ENCODE measurements around the gene RAB30.
"Not testable (repeated sequence)": the region's sequence is repeated elsewhere in the genome, so short reads cannot be mapped to it uniquely, and the experiment has no call there.

The RAB30 gene

DNA sequence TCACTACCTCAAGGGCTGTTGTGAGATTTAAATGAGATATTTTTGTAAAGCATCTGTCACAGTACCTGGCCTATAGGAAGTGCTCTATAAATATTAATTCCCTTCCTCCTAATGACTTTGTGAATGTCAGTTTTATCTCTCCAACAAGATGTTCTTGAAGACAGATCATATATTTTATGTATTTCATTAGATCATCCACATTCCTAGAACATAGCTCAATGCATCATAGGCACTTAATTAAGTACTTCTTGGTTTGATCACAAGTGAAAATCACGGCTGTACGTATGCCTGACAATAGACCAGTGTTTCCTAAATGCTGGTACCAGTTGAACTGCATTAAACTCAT, 49.9 kb downstream of the RAB30 start:
- DNase-seq (ENCODE audit: low spot score in 2 of 2) = no peak
- no peaks in the 10 kb centered on the region for H3K27me3 Mint-ChIP-seq
- peak overlapping the region; percentile 38 for H3K27ac Mint-ChIP-seq
- no peak overlapping the region for H3K4me3 Mint-ChIP-seq
- no peak for ATAC-seq (ENCODE audit: low read depth)
- peaks cover 43% of the 10 kb centered on the region for H3K4me1 Mint-ChIP-seq
- no peaks in the 10 kb centered on the region for H3K9me3 Mint-ChIP-seq
- H3K36me3 Mint-ChIP-seq = peaks cover 14% of the 10 kb centered on the region

DNA sequence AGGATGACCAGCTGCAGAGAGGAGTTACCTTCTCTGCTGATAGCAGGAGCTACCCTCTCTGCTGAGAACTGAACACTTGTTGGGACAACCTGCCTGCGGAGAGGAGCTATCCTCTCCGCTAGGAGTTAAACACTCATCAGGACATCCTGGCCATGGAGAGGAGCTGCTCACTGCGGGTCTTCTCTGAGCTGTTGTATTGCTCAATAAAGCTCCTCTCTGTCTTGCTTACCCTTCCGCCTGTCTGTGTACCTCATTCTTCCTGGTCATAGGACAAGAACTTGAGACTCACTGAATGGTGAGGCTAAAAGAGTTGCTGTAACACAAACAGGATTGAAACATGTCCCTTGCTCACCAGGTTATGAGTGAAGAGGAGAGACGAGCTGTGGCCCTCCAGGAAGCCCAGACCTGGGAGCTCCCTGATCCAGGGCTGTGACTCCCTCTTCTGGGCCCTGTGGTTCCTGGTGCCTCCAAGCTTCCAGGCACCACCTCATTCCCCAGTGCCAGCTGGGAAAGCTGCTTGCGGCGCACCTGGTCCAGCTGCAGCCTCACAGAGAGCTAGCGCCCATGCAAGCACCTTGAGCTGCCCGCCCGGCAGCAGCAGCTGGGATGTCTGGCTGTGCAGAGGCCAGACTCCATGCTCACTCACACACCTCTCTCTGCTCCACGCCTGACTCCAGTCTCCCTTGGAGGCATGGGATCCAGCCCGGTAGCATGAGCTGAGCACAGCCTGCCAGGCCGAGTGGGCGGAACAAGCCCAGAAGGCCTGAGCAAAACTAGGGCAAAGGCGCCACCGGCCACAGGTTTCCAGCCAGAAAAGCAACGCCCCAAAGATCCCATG, 50.5 kb downstream of the RAB30 start:
- Mint-ChIP-seq H3K4me3 (no peak overlapping the region), H3K27ac (peak overlapping the region; percentile 38), H3K4me1 (peaks cover 41% of the 10 kb centered on the region)

DNA sequence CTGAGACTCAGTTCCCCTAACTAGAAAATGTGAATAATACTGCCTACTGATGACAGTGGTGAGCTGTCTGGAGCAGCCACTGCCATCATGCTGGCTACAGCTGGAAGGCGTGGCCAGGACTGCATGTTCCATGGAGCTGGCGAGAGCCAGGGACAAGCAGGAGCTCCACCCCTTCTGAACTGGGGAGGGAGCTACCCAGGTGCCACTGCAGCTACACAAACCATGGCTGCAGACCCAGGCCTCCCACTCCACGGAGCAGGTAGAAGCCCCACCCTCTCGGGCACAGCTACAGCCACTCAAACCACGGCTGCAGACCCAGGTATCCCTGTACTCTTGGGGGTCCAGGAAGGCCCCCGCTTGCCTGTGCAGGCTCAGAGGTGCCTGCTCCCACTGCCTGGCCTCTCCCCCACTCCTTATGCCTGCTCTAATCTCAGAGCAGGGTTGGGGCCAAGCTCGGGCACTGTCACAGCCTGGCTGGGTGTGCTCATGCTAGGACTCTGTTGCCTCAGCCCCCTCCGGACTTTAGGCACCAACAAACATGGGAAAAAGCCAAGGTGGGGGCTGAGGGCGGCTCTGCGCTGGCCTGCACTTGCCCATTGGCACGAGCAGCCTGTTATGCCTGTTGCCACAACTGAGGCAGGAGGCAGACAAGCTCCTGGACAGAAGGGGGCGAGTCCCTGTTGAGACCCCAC, 51.7 kb downstream of the RAB30 start:
- DNase-seq (ENCODE audit: low spot score in 2 of 2) (no peak), ATAC-seq (ENCODE audit: low read depth) (no peak)
- Mint-ChIP-seq H3K9me3 (peaks cover 5% of the 10 kb centered on the region), H3K27ac (peak overlapping the region; percentile 80), H3K36me3 (peaks cover 21% of the 10 kb centered on the region), H3K27me3 (no peaks in the 10 kb centered on the region), H3K4me3 (no peak overlapping the region), H3K4me1 (peaks cover 44% of the 10 kb centered on the region)

More for the DNA sequence above, 50.5 kb downstream of the RAB30 start:
- H3K9me3 Mint-ChIP-seq = no peaks in the 10 kb centered on the region
- no peaks in the 10 kb centered on the region for H3K27me3 Mint-ChIP-seq
- DNase-seq (ENCODE audit: low spot score in 2 of 2) = no peak
- peaks cover 11% of the 10 kb centered on the region for H3K36me3 Mint-ChIP-seq
- ATAC-seq (ENCODE audit: low read depth) = no peak

DNA sequence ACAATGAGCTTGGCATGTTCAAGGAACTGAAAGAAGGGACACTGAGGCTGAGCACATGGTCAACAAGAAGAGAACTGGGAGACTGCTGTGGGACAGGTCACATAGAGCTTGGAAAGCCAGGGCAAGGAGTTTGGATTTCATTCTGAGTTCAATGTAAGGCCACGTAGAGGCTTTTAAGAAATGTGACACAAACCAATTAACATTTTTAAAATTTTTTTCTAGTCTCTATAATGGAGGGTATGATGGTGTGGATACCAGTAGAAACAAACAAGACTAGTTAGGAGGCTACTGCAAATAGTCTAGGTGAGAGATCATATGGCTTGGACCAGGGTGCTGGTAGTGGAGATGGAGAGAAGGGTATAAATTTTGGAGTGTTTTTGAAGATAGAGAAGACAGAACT, 56.7 kb downstream of the RAB30 start:
- peaks cover 35% of the 10 kb centered on the region for H3K36me3 Mint-ChIP-seq
- H3K4me1 Mint-ChIP-seq = peaks cover 44% of the 10 kb centered on the region
- ATAC-seq (ENCODE audit: low read depth) (no peak), DNase-seq (ENCODE audit: low spot score in 2 of 2) (no peak)
- peaks cover 6% of the 10 kb centered on the region for H3K9me3 Mint-ChIP-seq
- H3K27me3 Mint-ChIP-seq = no peaks in the 10 kb centered on the region
- H3K27ac Mint-ChIP-seq = peak overlapping the region; percentile 80
- H3K4me3 Mint-ChIP-seq = no peak overlapping the region

DNA sequence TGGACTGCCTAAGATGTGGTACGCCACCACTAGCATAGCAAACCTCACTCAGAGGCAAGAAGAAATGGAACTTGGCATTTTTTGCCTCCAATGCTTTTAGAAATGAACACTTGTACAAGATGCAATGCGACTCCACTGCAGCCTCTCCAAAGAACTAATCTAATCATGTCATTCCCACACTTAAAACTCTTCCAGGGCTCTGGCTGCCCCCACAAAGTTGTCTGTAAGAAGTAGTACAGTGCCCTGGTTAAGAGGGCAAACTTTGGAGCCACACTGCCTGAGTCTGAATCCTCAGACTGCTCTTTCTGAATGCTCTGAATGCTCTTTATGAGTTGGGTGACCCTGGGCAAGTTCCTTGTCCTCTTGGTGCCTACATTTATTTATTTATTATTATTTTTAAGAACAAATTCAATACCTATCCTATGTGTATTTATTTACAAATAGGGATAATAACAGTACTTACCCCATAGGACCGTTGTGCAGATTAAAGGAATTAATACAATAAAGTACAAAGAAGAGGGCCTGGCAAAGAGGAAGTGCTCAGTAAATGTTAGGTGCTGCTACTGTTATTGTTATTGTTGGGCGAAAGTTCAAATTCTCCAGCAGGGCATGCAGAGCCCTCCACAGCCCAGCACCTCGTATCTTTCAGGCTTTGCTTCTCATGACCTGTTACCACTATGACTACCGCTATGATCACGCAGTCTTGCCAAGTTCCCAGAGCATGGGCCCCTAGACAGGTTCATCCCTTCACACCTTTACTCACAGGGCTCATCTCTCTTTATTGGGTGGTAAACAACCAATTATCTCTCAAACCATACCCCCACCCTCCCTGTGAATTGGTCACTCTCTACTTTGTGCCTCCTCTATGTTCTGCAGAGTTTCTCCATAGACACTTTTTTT, 59.3 kb downstream of the RAB30 start:
- H3K36me3 Mint-ChIP-seq = peaks cover 31% of the 10 kb centered on the region

DNA sequence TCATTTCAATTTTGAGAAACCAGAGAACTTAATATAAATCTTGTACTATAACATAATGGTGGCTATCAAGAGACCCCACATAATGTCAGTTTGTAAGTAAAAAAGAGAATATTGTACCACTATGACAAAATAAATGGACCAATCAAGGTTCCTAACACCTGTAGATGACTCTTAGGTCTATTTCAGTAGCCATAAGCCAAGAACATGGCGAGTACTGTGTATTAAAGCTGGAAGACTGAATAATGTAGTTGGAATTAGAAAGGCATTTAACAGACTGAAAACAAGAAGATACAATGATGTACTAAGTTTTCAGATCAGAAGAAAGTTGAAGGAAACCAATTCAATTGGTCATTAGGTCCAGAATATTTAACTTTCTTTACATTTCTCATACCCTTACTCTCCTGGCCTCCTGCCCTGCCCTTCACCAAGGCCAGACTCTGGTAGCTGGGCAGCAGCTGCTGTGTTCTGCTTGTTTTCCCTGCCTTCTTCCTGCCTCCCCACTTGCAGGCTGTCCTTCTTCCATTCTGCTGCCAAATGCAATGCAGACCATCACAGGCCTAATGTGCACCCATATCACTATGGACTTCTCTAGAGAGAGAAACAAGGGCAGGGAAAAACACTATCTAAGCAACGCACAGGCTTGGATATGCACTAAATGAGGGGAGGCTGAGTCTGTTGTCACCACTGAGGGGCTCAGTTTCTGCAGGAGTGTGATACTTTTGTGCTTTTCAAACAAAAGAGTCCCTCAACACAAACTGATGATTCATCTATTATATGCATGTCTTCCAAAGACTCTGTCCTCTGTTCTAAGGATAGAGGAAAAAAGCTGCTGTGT, 60.1 kb downstream of the RAB30 start:
- H3K9me3 Mint-ChIP-seq = peaks cover 6% of the 10 kb centered on the region
- no peaks in the 10 kb centered on the region for H3K27me3 Mint-ChIP-seq
- no peak for ATAC-seq (ENCODE audit: low read depth)
- H3K36me3 Mint-ChIP-seq = peaks cover 32% of the 10 kb centered on the region
- no peak for DNase-seq (ENCODE audit: low spot score in 2 of 2)
- H3K27ac Mint-ChIP-seq = peak overlapping the region; percentile 3
- no peak overlapping the region for H3K4me3 Mint-ChIP-seq
- peaks cover 53% of the 10 kb centered on the region for H3K4me1 Mint-ChIP-seq

More for the DNA sequence above, 59.3 kb downstream of the RAB30 start:
- Mint-ChIP-seq H3K27me3 (no peaks in the 10 kb centered on the region), H3K27ac (peak overlapping the region; percentile 53), H3K4me3 (no peak overlapping the region), H3K9me3 (peaks cover 6% of the 10 kb centered on the region), H3K4me1 (peaks cover 48% of the 10 kb centered on the region)
- ATAC-seq (ENCODE audit: low read depth) = no peak
- no peak for DNase-seq (ENCODE audit: low spot score in 2 of 2)

DNA sequence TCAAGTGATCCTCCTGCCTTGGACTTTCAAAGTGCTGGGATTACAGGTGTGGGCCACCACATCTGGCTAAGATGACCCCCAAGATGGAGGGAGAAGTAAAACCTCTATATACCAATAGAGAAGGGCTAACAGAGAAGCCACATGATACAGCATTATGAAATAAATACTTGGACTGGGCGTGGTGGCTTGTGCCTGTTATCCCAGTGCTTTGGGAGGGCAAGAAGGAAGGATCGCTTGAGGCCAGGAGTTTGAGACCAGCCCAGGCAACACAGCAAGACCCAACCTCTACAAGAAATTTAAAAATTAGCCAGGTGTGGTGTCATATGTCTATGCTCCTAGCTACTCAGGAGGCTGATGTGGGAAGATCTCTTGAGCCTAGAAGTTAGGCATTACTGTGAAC, 61.7 kb downstream of the RAB30 start:
- no peaks in the 10 kb centered on the region for H3K27me3 Mint-ChIP-seq
- ATAC-seq (ENCODE audit: low read depth) = no peak
- peaks cover 1% of the 10 kb centered on the region for H3K9me3 Mint-ChIP-seq
- H3K27ac Mint-ChIP-seq = peak overlapping the region; percentile 28
- no peak for DNase-seq (ENCODE audit: low spot score in 2 of 2)
- H3K4me3 Mint-ChIP-seq = no peak overlapping the region
- peaks cover 21% of the 10 kb centered on the region for H3K36me3 Mint-ChIP-seq
- H3K4me1 Mint-ChIP-seq = peaks cover 48% of the 10 kb centered on the region

DNA sequence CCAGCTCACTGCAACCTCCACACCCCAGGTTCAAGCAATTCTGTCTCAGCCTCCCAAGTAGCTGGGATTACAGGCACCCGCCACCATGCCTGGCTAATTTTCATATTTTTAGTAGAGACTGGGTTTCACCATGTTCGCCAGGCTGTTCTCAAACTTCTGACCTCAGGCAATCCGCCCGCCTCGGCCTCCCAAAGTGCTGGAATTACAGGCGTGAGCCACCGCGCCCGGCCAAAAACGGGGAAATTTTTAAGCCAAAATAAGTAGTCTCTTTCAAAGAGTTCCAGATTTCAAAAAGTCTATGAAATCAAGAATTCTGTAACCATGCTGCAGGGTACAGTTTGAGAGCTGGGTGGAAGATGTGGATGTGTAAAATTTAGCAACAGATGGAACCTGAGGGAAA, 62.6 kb downstream of the RAB30 start:
- Mint-ChIP-seq H3K4me1 (peaks cover 47% of the 10 kb centered on the region), H3K36me3 (peaks cover 18% of the 10 kb centered on the region), H3K27ac (peak overlapping the region; percentile 45)
- H3K4me3 Mint-ChIP-seq; ATAC-seq (ENCODE audit: low read depth); DNase-seq (ENCODE audit: low spot score in 2 of 2); H3K9me3 Mint-ChIP-seq; H3K27me3 Mint-ChIP-seq: not testable (repeated sequence)

DNA sequence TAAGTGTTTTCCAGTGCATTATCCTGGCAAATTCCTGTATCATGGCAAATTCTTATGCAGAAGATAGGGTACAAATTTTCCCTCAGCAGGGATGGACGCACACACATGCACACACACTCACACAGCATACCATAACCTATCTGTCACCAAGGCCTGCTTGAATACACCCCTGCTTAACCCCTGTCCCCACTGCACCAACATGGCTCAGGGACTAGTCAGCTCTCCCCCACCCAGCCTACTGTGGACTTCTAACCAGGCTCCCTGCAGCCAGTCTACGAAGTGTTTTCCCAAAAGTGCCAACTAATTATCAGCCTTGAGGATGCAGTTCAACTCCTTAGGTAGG, 63.1 kb downstream of the RAB30 start:
- no peak for ATAC-seq (ENCODE audit: low read depth)
- Mint-ChIP-seq H3K9me3 (no peaks in the 10 kb centered on the region), H3K4me3 (peak overlapping the region; percentile 2), H3K36me3 (peaks cover 15% of the 10 kb centered on the region), H3K27me3 (no peaks in the 10 kb centered on the region), H3K4me1 (peaks cover 44% of the 10 kb centered on the region), H3K27ac (peak overlapping the region; percentile 45)
- DNase-seq (ENCODE audit: low spot score in 2 of 2) = no peak

DNA sequence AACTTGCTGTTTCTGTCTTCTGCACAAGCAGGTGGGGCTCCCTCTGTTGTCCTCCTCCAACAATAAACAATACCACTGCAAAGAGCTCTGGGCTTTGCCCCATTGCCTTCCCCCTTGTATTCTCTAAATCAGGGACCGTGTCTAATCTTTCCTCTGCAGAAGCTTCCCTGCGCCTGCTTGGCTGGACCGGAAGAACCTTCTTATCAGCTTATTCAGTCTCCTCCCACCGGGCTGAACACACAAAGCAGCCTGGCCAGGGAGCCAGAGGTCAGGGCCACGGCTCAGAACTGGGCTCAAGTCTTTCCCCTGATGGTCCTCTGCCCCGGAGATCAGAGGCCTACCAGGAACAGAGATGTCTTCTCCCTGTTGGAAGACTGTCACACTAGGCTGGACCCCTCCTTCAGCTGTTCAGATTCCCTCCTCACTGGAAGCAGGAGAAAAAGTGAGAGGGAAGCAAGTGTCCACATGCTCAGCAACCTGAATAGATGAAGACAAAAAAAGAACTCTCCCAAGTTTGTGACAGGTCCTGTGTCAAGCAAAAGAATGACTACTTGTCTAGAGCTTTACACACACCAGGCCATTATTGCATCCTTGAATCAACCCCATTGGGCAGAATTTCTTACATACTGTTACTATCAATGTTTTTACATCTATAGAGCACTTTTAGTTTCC, 63.7 kb downstream of the RAB30 start:
- no peaks in the 10 kb centered on the region for H3K27me3 Mint-ChIP-seq
- H3K27ac Mint-ChIP-seq = peak overlapping the region; percentile 45
- DNase-seq (ENCODE audit: low spot score in 2 of 2) = no peak
- peak overlapping the region; percentile 39 for H3K4me3 Mint-ChIP-seq
- ATAC-seq (ENCODE audit: low read depth) = peak; percentile 49
- peaks cover 15% of the 10 kb centered on the region for H3K36me3 Mint-ChIP-seq
- no peaks in the 10 kb centered on the region for H3K9me3 Mint-ChIP-seq
- H3K4me1 Mint-ChIP-seq = peaks cover 44% of the 10 kb centered on the region

DNA sequence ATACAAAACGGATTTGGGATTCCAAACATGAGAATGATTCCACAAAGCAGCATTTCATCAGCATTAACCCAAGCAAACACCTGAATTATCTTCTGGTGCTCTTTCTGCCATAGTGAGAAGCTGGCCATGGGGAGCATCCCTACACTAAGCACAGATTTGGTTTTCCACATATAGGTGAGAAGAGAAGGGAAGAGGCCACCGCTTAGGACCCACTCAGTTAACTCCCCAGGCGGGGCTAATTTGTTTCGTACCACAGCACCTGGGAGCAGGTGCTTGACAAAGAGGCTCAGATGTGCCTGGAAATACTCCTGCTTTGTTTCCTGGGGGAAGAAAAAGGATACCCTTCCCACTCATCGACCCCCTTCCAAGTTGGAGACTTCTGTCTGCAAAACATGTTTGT, 64.2 kb downstream of the RAB30 start:
- H3K9me3 Mint-ChIP-seq = no peaks in the 10 kb centered on the region
- H3K36me3 Mint-ChIP-seq = peaks cover 15% of the 10 kb centered on the region
- DNase-seq (ENCODE audit: low spot score in 2 of 2) (no peak), ATAC-seq (ENCODE audit: low read depth) (no peak)
- H3K4me1 Mint-ChIP-seq = peaks cover 43% of the 10 kb centered on the region
- H3K4me3 Mint-ChIP-seq = peak overlapping the region; percentile 39
- H3K27ac Mint-ChIP-seq = peak overlapping the region; percentile 45
- H3K27me3 Mint-ChIP-seq = no peaks in the 10 kb centered on the region

DNA sequence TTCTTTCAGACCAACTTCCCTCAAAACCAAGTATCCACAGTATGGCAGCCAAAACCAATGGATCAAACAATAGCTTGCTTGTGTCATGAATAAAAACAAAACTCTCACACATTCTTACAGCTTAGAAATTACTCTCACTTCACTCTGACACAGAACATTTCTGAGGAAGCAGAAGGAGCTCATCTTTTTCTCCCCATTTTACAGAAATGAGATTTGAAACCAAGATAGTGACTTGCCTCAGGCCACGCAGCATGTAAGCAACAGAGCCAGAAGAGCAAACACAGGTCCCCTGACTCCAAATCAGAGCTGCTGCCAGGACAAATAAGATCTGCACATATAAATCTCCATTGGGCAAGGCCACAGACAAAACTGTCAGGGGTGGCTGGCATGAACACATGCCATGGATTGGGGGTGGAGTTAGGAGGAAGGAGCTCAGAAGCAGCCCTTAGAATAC, 64.8 kb downstream of the RAB30 start:
- Mint-ChIP-seq H3K27me3 (no peaks in the 10 kb centered on the region), H3K27ac (peak overlapping the region; percentile 81), H3K4me3 (peak overlapping the region; percentile 49), H3K36me3 (peaks cover 19% of the 10 kb centered on the region), H3K4me1 (peaks cover 48% of the 10 kb centered on the region), H3K9me3 (no peaks in the 10 kb centered on the region)
- DNase-seq (ENCODE audit: low spot score in 2 of 2) = no peak
- peak; percentile 55 for ATAC-seq (ENCODE audit: low read depth)

Measured in memory B cell (primary cell).